HepG2 (cell line): ENCODE data around the gene FSTL1. TPM values are rescaled to one million over a fixed set of nuclear protein-coding genes. Genes with fewer than 3 reads are reported as not detected.

ENCODE experiments used
- BCL6 ChIP-seq: IDR thresholded peaks from 2 replicates; pipeline ENCODE4 v1.6.1; 2016; ENCODE audit warnings: missing genetic modification reagents, missing compliant biosample characterization
- DR1 ChIP-seq: sonication (generic); formaldehyde crosslinking; IDR thresholded peaks from 2 replicates; pipeline ENCODE4 v1.8.0; 2021; ENCODE audit warnings: mild to moderate bottlenecking, missing genetic modification reagents, inconsistent platforms
- FOXP1 ChIP-seq, 2 experiments: fragments of 450-650 bp in 1 of 2; IDR thresholded peaks; 2 replicates each; pipeline ENCODE4 v1.6.1; 2017 to 2018; ENCODE audit warnings: antibody characterized with exemption in 1 of 2
- GABPB1 ChIP-seq: IDR thresholded peaks from 2 replicates; pipeline ENCODE4 v1.6.1; 2016; ENCODE audit warnings: mild to moderate bottlenecking, missing genetic modification reagents, moderate library complexity, missing compliant biosample characterization
- HOXD1 ChIP-seq: sonication (generic); formaldehyde crosslinking; IDR thresholded peaks from 2 replicates; pipeline ENCODE4 v1.5.0; 2020; ENCODE audit warnings: missing genetic modification reagents
- NFYB ChIP-seq: sonication (generic); formaldehyde crosslinking; IDR thresholded peaks from 2 replicates; pipeline ENCODE4 v1.4.0; 2020; ENCODE audit warnings: missing genetic modification reagents
- PAF1 ChIP-seq: IDR thresholded peaks from 2 replicates; pipeline ENCODE4 v1.6.1; 2016; ENCODE audit warnings: missing genetic modification reagents, missing compliant biosample characterization
- PHF21A ChIP-seq: sonication (generic); formaldehyde crosslinking; IDR thresholded peaks from 2 replicates; pipeline ENCODE4 v1.5.0; 2020; ENCODE audit warnings: mild to moderate bottlenecking, missing genetic modification reagents
- RELA ChIP-seq: sonication (generic); formaldehyde crosslinking; IDR thresholded peaks from 2 replicates; pipeline ENCODE4 v1.4.0; 2020; ENCODE audit warnings: missing genetic modification reagents
- REST ChIP-seq, 2 experiments: IDR thresholded peaks; 2 replicates each; pipeline ENCODE4 v1.6.1; 2011 to 2012; ENCODE audit warnings: low read length in 2 of 2, borderline replicate concordance in 1 of 2, low read depth in 1 of 2, mild to moderate bottlenecking in 1 of 2, moderate library complexity in 1 of 2
- SRSF4 ChIP-seq: fragments of 200-400 bp; formaldehyde crosslinking; IDR thresholded peaks from one replicate; pipeline ENCODE4 v1.6.1; 2018; ENCODE audit warnings: mild to moderate bottlenecking, low read depth, low read length, moderate library complexity; ENCODE audit not compliant: poor library complexity, severe bottlenecking
- TSC22D2 ChIP-seq: sonication (generic); formaldehyde crosslinking; IDR thresholded peaks from 2 replicates; pipeline ENCODE4 v1.5.1; 2020; ENCODE audit warnings: missing genetic modification reagents, mild to moderate bottlenecking, borderline replicate concordance
- XBP1 ChIP-seq: sonication (generic); formaldehyde crosslinking; IDR thresholded peaks from 2 replicates; pipeline ENCODE4 v1.5.0; 2020; ENCODE audit warnings: missing genetic modification reagents
- YEATS4 ChIP-seq: sonication (generic); formaldehyde crosslinking; IDR thresholded peaks from 2 replicates; pipeline ENCODE4 v1.4.0; 2020; ENCODE audit warnings: missing genetic modification reagents, borderline replicate concordance
- ZBTB1 ChIP-seq: sonication (generic); formaldehyde crosslinking; IDR thresholded peaks from 2 replicates; pipeline ENCODE4 v1.4.0; 2020; ENCODE audit warnings: missing genetic modification reagents, borderline replicate concordance
- ZNF12 ChIP-seq: sonication (generic); formaldehyde crosslinking; IDR thresholded peaks from 2 replicates; pipeline ENCODE4 v1.5.0; 2020; ENCODE audit warnings: missing genetic modification reagents
- ZNF138 ChIP-seq: sonication (generic); formaldehyde crosslinking; IDR thresholded peaks from 2 replicates; pipeline ENCODE4 v1.5.0; 2020; ENCODE audit warnings: mild to moderate bottlenecking, low read depth, missing genetic modification reagents
- ZNF280B ChIP-seq: sonication (generic); formaldehyde crosslinking; IDR thresholded peaks from 2 replicates; pipeline ENCODE4 v1.5.0; 2020; ENCODE audit warnings: missing genetic modification reagents, mild to moderate bottlenecking, borderline replicate concordance
- ZNF562 ChIP-seq: sonication (generic); formaldehyde crosslinking; IDR thresholded peaks from 2 replicates; pipeline ENCODE4 v1.8.0; 2022; ENCODE audit warnings: missing genetic modification reagents, borderline replicate concordance
- ZNF589 ChIP-seq: sonication (generic); formaldehyde crosslinking; conservative IDR thresholded peaks from 2 replicates; pipeline ENCODE4 v1.8.0; 2022; ENCODE audit warnings: mild to moderate bottlenecking, moderate library complexity, missing genetic modification reagents
- ZNF607 ChIP-seq: sonication (generic); formaldehyde crosslinking; IDR thresholded peaks from 2 replicates; pipeline ENCODE4 v1.5.1; 2020; ENCODE audit warnings: missing genetic modification reagents, mild to moderate bottlenecking, borderline replicate concordance
- ZNF615 ChIP-seq: sonication (generic); formaldehyde crosslinking; IDR thresholded peaks from 2 replicates; pipeline ENCODE4 v1.5.0; 2020; ENCODE audit warnings: mild to moderate bottlenecking, missing genetic modification reagents, borderline replicate concordance
- ZNF713 ChIP-seq: sonication (generic); formaldehyde crosslinking; IDR thresholded peaks from 2 replicates; pipeline ENCODE4 v1.4.0; 2020; ENCODE audit warnings: mild to moderate bottlenecking, missing genetic modification reagents
- ZNF839 ChIP-seq: sonication (generic); formaldehyde crosslinking; IDR thresholded peaks from 2 replicates; pipeline ENCODE4 v1.4.0; 2020; ENCODE audit warnings: missing genetic modification reagents, mild to moderate bottlenecking, borderline replicate concordance
- ZNF850 ChIP-seq: sonication (generic); formaldehyde crosslinking; conservative IDR thresholded peaks from 2 replicates; pipeline ENCODE4 v1.9.0; 2021; ENCODE audit warnings: mild to moderate bottlenecking, missing genetic modification reagents
- polyA plus RNA-seq, 8 experiments: library from polyadenylated mRNA; depleted of rRNA in 3 of 8; stranded (reverse) in 7 of 8; unstranded in 1 of 8; fragments of >200 nt; fragmentation: Illumina TruSeq in 4 of 8; extraction: Trizol in 4 of 8; gene quantifications; 2 replicates each; pipeline versions ENCODE4 v1.2.1 to v1.2.3, GENCODE V29; 2011 to 2016; ENCODE audit warnings: low read depth in 4 of 8, missing spikeins in 1 of 8, mixed read lengths in 1 of 8; ENCODE audit not compliant: insufficient read depth in 1 of 8
- total RNA-seq, 5 experiments: library from RNA; depleted of rRNA; stranded (reverse); fragments of >200 nt; fragmentation: Illumina TruSeq; extraction: Trizol; gene quantifications; 2 replicates each; pipeline ENCODE4 v1.2.3, GENCODE V29; 2016; ENCODE audit warnings: low read depth in 1 of 5

The FSTL1 gene
- total and polyA plus RNA-seq, 2 of the 13 experiments (the other 11 are each of a cell fraction or from before 2014, with no cell fraction given) = 0.07 to 0.29 TPM

GRCh38 chr3:120348991-120349854 lies 101.6 kb downstream of the FSTL1 start, which contains the start of gene LRRC58 (continued):
- TF ChIP-seq BCL6 (CRISPR knock-in tag) (no peak; the same call in 1 of the 2 replicates), ZNF280B (CRISPR knock-in tag) (peak; percentile 77), NFYB (no peak), ZNF713 (CRISPR knock-in tag) (0 out of 2 replicates have a peak, but pooled peaks have one; percentile 74), RELA (CRISPR knock-in tag) (no peak), ZNF589 (CRISPR knock-in tag) (peak; percentile 78), ZNF615 (CRISPR knock-in tag) (peak; percentile 51; the same call in 1 of the 2 replicates), TSC22D2 (CRISPR knock-in tag) (peak; percentile 42; the same call in 1 of the 2 replicates), PHF21A (CRISPR knock-in tag) (peak; percentile 38; the same call in 1 of the 2 replicates), YEATS4 (CRISPR knock-in tag) (peak; percentile 98), ZBTB1 (CRISPR knock-in tag) (peak; percentile 96; the same call in 1 of the 2 replicates), ZNF839 (CRISPR knock-in tag) (peak; percentile 90), REST (IDR thresholded peaks at IDR 0.05; ENCODE audit: borderline replicate concordance in 1 of 2, low read depth in 1 of 2, low read length in 2 of 2) (peak in 1 of 2 experiments; percentile 34; a peak in 1 of 4 replicates), ZNF562 (CRISPR knock-in tag) (peak; percentile 77; the same call in 1 of the 2 replicates), ZNF607 (peak; percentile 90; the same call in 1 of the 2 replicates), ZNF138 (CRISPR knock-in tag) (no peak; the same call in 1 of the 2 replicates), PAF1 (CRISPR knock-in tag) (no peak), SRSF4 (no peak), HOXD1 (CRISPR knock-in tag) (peak; percentile 83; the same call in 1 of the 2 replicates), XBP1 (no peak), FOXP1 (IDR thresholded peaks at IDR 0.05) (no peak), FOXP1 (CRISPR knock-in tag; IDR thresholded peaks at IDR 0.05) (no peak), GABPB1 (CRISPR knock-in tag) (peak; percentile 95), ZNF12 (no peak), ZNF850 (no peak), DR1 (peak; percentile 22)
